Astrocyte (in vitro differentiated cells and primary cell): ENCODE data around the gene SH3GL2. TPM values are rescaled to one million over a fixed set of nuclear protein-coding genes. Genes with fewer than 3 reads are reported as not detected.
"Not testable (repeated sequence)": the region's sequence is repeated elsewhere in the genome, so short reads cannot be mapped to it uniquely, and the experiment has no call there.

Experiments
- DNase-seq: peaks from one replicate; pipeline ENCODE4 v3.0.0-alpha.2; 2010; ENCODE audit warnings: low read depth
- FAIRE-seq: peaks from 2 replicates; lab custom pipeline; 2011; peaks lifted over from hg19 to GRCh38; lab: Jason Lieb, UNC
- H2AFZ ChIP-seq: 2 replicates; pipeline ENCODE4 v1.6.0; 2012; ENCODE audit warnings: low read depth, low read length, inconsistent platforms
- H3K27ac ChIP-seq: 2 replicates; pipeline ENCODE4 v1.5.1; 2011; ENCODE audit warnings: low read depth, low read length, inconsistent platforms
- H3K27me3 ChIP-seq: 2 replicates; pipeline ENCODE4 v1.6.0; 2011; ENCODE audit warnings: low read length, inconsistent platforms; ENCODE audit not compliant: insufficient read depth
- H3K36me3 ChIP-seq: 2 replicates; pipeline ENCODE4 v1.5.1; 2011; ENCODE audit warnings: low read length, inconsistent platforms; ENCODE audit not compliant: insufficient read depth
- H3K4me1 ChIP-seq: 2 replicates; pipeline ENCODE4 v1.5.1; 2011; ENCODE audit warnings: low read length, inconsistent platforms; ENCODE audit not compliant: insufficient read depth
- H3K4me2 ChIP-seq: 2 replicates; pipeline ENCODE4 v1.6.0; 2012; ENCODE audit warnings: low read length, inconsistent platforms
- H3K4me3 ChIP-seq: 2 replicates; pipeline ENCODE4 v1.5.1; 2011; ENCODE audit warnings: low read depth, mild to moderate bottlenecking, low read length, inconsistent platforms; ENCODE audit not compliant: insufficient read depth
- H3K79me2 ChIP-seq: 2 replicates; pipeline ENCODE4 v1.6.0; 2012; ENCODE audit warnings: mild to moderate bottlenecking, low read length, inconsistent platforms; ENCODE audit not compliant: insufficient read depth
- H3K9ac ChIP-seq: 2 replicates; pipeline ENCODE4 v1.6.0; 2012; ENCODE audit warnings: mild to moderate bottlenecking, low read length, inconsistent platforms
- H3K9me3 ChIP-seq: 2 replicates; pipeline ENCODE4 v1.5.1; 2012; ENCODE audit warnings: low read depth, mild to moderate bottlenecking, low read length, inconsistent platforms; ENCODE audit not compliant: insufficient read depth
- H4K20me1 ChIP-seq: 2 replicates; pipeline ENCODE4 v1.6.0; 2012; ENCODE audit warnings: low read length, inconsistent platforms; ENCODE audit not compliant: insufficient read depth
- H3K27ac Mint-ChIP-seq: one replicate; pipeline ENCODE4 v1.8.0; 2021; ENCODE audit warnings: mild to moderate bottlenecking, mixed read lengths; ENCODE audit not compliant: unreplicated experiment
- H3K27me3 Mint-ChIP-seq: one replicate; pipeline ENCODE4 v1.8.0; 2021; ENCODE audit warnings: low read depth, mixed read lengths; ENCODE audit not compliant: unreplicated experiment
- H3K36me3 Mint-ChIP-seq: one replicate; pipeline ENCODE4 v1.8.0; 2021; ENCODE audit warnings: low read depth, mixed read lengths; ENCODE audit not compliant: unreplicated experiment
- H3K4me1 Mint-ChIP-seq: one replicate; pipeline ENCODE4 v1.8.0; 2021; ENCODE audit warnings: low read depth, mixed read lengths; ENCODE audit not compliant: unreplicated experiment
- H3K4me3 Mint-ChIP-seq: one replicate; pipeline ENCODE4 v1.8.0; 2021; ENCODE audit warnings: mild to moderate bottlenecking, moderate library complexity, mixed read lengths; ENCODE audit not compliant: unreplicated experiment
- H3K9me3 Mint-ChIP-seq: one replicate; pipeline ENCODE4 v1.8.0; 2021; ENCODE audit warnings: mild to moderate bottlenecking, mixed read lengths; ENCODE audit not compliant: unreplicated experiment
- EZH2 ChIP-seq: IDR thresholded peaks from 2 replicates; pipeline ENCODE4 v1.6.1; 2012; ENCODE audit warnings: mild to moderate bottlenecking, low read length, inconsistent platforms; ENCODE audit not compliant: insufficient read depth
- total RNA-seq: library from RNA; stranded (reverse); gene quantifications from 2 replicates; pipeline ENCODE4 v1.2.1, GENCODE V29; 2021
- TF ChIP-seq, protein P1 (sequence below): IDR thresholded peaks from 2 replicates; pipeline ENCODE4 v1.5.1; 2011; ENCODE audit warnings: low read depth, mild to moderate bottlenecking, inconsistent platforms, low read length, moderate library complexity; ENCODE audit not compliant: insufficient read depth

The SH3GL2 gene
- total RNA-seq, 1 donor from 2014 or later: 0.16 TPM

DNA sequence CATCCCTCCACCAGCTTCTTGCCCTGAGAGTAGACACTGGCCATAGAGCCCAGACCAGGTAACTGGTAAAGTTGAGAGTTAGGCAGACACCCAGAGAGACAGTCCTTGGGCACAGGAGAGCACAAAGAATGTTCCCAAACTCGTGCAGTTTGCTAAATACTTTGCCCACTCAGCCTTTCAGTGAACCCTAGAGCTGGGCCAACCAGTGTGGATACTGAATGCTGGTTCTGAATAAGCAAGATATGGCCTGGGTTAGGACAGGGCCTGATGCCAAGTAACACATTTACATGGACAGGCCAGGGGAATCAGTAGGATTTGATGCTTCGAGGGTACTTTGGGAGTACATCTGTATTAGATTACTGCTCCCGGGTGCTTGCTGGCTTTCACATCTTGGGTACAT, 185.4 kb downstream of the SH3GL2 start:
- no peak overlapping the region for H3K4me3 ChIP-seq
- H3K4me3 Mint-ChIP-seq: no peak overlapping the region
- no peak for FAIRE-seq
- no peaks in the 10 kb centered on the region for H3K36me3 ChIP-seq
- no peaks in the 10 kb centered on the region for H3K9me3 ChIP-seq
- H3K36me3 Mint-ChIP-seq: no peaks in the 10 kb centered on the region
- no peaks in the 10 kb centered on the region for H3K9me3 Mint-ChIP-seq
- no peaks in the 10 kb centered on the region for H4K20me1 ChIP-seq
- DNase-seq: no peak
- peaks cover 2% of the 10 kb centered on the region for H3K4me1 Mint-ChIP-seq
- H3K4me1 ChIP-seq: no peaks in the 10 kb centered on the region
- no peak overlapping the region for H3K27ac Mint-ChIP-seq
- TF ChIP-seq, protein P1, sequence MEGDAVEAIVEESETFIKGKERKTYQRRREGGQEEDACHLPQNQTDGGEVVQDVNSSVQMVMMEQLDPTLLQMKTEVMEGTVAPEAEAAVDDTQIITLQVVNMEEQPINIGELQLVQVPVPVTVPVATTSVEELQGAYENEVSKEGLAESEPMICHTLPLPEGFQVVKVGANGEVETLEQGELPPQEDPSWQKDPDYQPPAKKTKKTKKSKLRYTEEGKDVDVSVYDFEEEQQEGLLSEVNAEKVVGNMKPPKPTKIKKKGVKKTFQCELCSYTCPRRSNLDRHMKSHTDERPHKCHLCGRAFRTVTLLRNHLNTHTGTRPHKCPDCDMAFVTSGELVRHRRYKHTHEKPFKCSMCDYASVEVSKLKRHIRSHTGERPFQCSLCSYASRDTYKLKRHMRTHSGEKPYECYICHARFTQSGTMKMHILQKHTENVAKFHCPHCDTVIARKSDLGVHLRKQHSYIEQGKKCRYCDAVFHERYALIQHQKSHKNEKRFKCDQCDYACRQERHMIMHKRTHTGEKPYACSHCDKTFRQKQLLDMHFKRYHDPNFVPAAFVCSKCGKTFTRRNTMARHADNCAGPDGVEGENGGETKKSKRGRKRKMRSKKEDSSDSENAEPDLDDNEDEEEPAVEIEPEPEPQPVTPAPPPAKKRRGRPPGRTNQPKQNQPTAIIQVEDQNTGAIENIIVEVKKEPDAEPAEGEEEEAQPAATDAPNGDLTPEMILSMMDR: no peak
- no peak for TF ChIP-seq EZH2
- H3K79me2 ChIP-seq: no peaks in the 10 kb centered on the region
- peaks cover 3% of the 10 kb centered on the region for H3K27me3 Mint-ChIP-seq
- no peak overlapping the region for H3K27ac ChIP-seq
- H3K4me2 ChIP-seq: no peak overlapping the region
- H3K27me3 ChIP-seq: no peaks in the 10 kb centered on the region
- H2AFZ ChIP-seq: no peak overlapping the region
- H3K9ac ChIP-seq: no peak overlapping the region

DNA sequence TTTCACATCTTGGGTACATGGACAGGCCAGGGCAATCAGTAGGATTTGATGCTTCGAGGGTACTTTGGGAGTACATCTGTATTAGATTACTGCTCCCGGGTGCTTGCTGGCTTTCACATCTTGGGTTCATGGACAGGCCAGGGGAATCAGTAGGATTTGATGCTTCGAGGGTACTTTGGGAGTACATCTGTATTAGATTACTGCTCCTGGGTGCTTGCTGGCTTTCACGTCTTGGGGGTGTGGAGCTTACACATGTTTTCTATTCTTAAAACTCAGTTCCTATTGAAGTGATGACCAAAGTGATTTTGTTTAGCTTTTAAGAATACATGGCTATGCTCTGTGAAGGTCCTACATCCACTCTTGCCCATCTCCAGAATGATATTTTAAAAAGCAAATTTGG, 186.3 kb downstream of the SH3GL2 start:
- H3K79me2 ChIP-seq, H3K4me3 ChIP-seq, H3K27ac ChIP-seq, H3K4me1 ChIP-seq, H4K20me1 ChIP-seq, H2AFZ ChIP-seq, FAIRE-seq, H3K4me1 Mint-ChIP-seq, H3K4me2 ChIP-seq, H3K9ac ChIP-seq, H3K27me3 Mint-ChIP-seq, H3K27me3 ChIP-seq, H3K9me3 ChIP-seq, H3K27ac Mint-ChIP-seq, H3K9me3 Mint-ChIP-seq, H3K36me3 Mint-ChIP-seq, H3K4me3 Mint-ChIP-seq, H3K36me3 ChIP-seq, DNase-seq: not testable (repeated sequence)

DNA sequence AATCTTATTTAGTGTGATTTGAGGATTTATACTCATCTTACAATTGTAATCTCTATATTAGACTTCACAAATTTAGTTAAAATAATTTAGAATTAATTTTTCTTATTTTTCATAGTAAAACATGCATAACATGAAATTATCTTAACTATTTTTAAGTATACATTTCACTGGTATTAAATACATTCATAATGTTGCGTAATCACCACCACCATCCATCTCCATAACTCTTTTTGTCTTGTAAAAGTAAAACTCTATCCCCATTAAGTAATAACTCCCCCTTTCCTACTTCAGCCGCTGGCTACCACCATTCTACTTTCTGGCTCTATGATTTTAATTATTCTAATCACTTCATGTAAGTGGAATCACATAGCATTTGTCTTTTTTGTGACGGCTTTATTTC, 193.4 kb downstream of the SH3GL2 start:
- H3K36me3 Mint-ChIP-seq: no peaks in the 10 kb centered on the region
- peaks cover 2% of the 10 kb centered on the region for H3K27me3 ChIP-seq
- TF ChIP-seq, protein P1: no peak
- TF ChIP-seq EZH2: no peak

More for the DNA sequence above, 193.4 kb downstream of the SH3GL2 start:
- H3K79me2 ChIP-seq: no peaks in the 10 kb centered on the region
- H2AFZ ChIP-seq: no peak overlapping the region
- H3K9me3 ChIP-seq: no peaks in the 10 kb centered on the region
- no peaks in the 10 kb centered on the region for H3K27me3 Mint-ChIP-seq
- no peak overlapping the region for H3K27ac ChIP-seq
- FAIRE-seq: no peak
- H3K27ac Mint-ChIP-seq: no peak overlapping the region
- no peak overlapping the region for H3K4me3 Mint-ChIP-seq
- H3K36me3 ChIP-seq: no peaks in the 10 kb centered on the region
- H3K4me1 ChIP-seq: no peaks in the 10 kb centered on the region
- DNase-seq: no peak
- no peaks in the 10 kb centered on the region for H3K9me3 Mint-ChIP-seq
- no peak overlapping the region for H3K4me2 ChIP-seq
- H3K9ac ChIP-seq: no peak overlapping the region
- H3K4me1 Mint-ChIP-seq: no peaks in the 10 kb centered on the region
- no peak overlapping the region for H3K4me3 ChIP-seq
- H4K20me1 ChIP-seq: no peaks in the 10 kb centered on the region
